T follicular helper cell (primary cell): ENCODE data around the gene TINCR.
A peak's percentile ranks its signal among the peaks of the same experiment; 100 is the strongest.

Experiments
- DNase-seq: peaks from one replicate; pipeline ENCODE4 v3.0.0-alpha.2; 2020; ENCODE audit warnings: low read depth

TINCR gene

GRCh38 chr19:5588906-5589676, 21.3 kb upstream of the TINCR start:
- DNase-seq, result no peak

- no peak for DNase-seq
Measured at GRCh38 chr19:5588441-5588840, 20.7 kb upstream of the TINCR start.

- DNase-seq, result no peak
Measured at GRCh38 chr19:5587661-5588060, 19.9 kb upstream of the TINCR start.

- no peak for DNase-seq
Measured at GRCh38 chr19:5587071-5587455, 19.3 kb upstream of the TINCR start.

GRCh38 chr19:5586300-5587070, 18.7 kb upstream of the TINCR start:
- DNase-seq, result no peak

GRCh38 chr19:5585461-5586299, 17.9 kb upstream of the TINCR start:
- DNase-seq, result no peak

- no peak for DNase-seq
Measured at GRCh38 chr19:5580161-5580571, 12.4 kb upstream of the TINCR start.

GRCh38 chr19:5579697-5580096, 11.9 kb upstream of the TINCR start:
- no peak for DNase-seq

- no peak for DNase-seq
Measured at GRCh38 chr19:5579286-5579685, 11.5 kb upstream of the TINCR start.

GRCh38 chr19:5578097-5578846, 10.5 kb upstream of the TINCR start:
- peak; percentile 58 for DNase-seq

GRCh38 chr19:5575590-5575989, 7.8 kb upstream of the TINCR start:
- no peak for DNase-seq

GRCh38 chr19:5572556-5573286, 5.0 kb upstream of the TINCR start:
- no peak for DNase-seq

GRCh38 chr19:5571777-5572176, 4.0 kb upstream of the TINCR start:
- DNase-seq, result no peak

GRCh38 chr19:5567970-5568407, 236 bp upstream of the TINCR start:
- DNase-seq, result no peak

- DNase-seq, result no peak
Measured at GRCh38 chr19:5564930-5565329, 2.8 kb downstream of the TINCR start.

- DNase-seq, result no peak
Measured at GRCh38 chr19:5563935-5564612, 3.7 kb downstream of the TINCR start.

GRCh38 chr19:5563008-5563431, 4.7 kb downstream of the TINCR start:
- no peak for DNase-seq

- no peak for DNase-seq
Measured at GRCh38 chr19:5562280-5562679, 5.5 kb downstream of the TINCR start.

GRCh38 chr19:5561559-5561958, 6.2 kb downstream of the TINCR start:
- no peak for DNase-seq

GRCh38 chr19:5560156-5560555, 7.6 kb downstream of the TINCR start:
- DNase-seq, result no peak

GRCh38 chr19:5559804-5560133, 8.0 kb downstream of the TINCR start:
- no peak for DNase-seq
